SKM-1 (cell line): ENCODE data around the gene PKN1.
A peak's percentile ranks its signal among the peaks of the same experiment; 100 is the strongest.

ENCODE experiments used
- DNase-seq: peaks from one replicate; lab custom pipeline; 2025; ENCODE audit not compliant: unreplicated experiment; lab: John Stamatoyannopoulos, UW

The PKN1 gene

GRCh38 chr19:14510311-14511228 is 77.5 kb downstream of the PKN1 start:
- no peak for DNase-seq

GRCh38 chr19:14511229-14511593 is 78.1 kb downstream of the PKN1 start:
- DNase-seq: no peak

GRCh38 chr19:14512406-14512961 is 79.4 kb downstream of the PKN1 start:
- no peak for DNase-seq

GRCh38 chr19:14514215-14514863 is 81.2 kb downstream of the PKN1 start:
- no peak for DNase-seq

GRCh38 chr19:14515501-14516047 is 82.5 kb downstream of the PKN1 start:
- DNase-seq: no peak

- DNase-seq: no peak
Measured at GRCh38 chr19:14516048-14516534, 83.0 kb downstream of the PKN1 start.

GRCh38 chr19:14516746-14517438 is 83.8 kb downstream of the PKN1 start:
- no peak for DNase-seq

- no peak for DNase-seq
Measured at GRCh38 chr19:14517446-14517839, 84.3 kb downstream of the PKN1 start.

- peak; percentile 39 for DNase-seq
Measured at GRCh38 chr19:14517840-14518505, 84.9 kb downstream of the PKN1 start, which contains the start of gene DNAJB1. Gene DNAJB1 (minus strand): TSS chr19:14518397. CDS start chr19:14518349, 48 bp downstream.

GRCh38 chr19:14519245-14519859 is 86.2 kb downstream of the PKN1 start:
- no peak for DNase-seq

GRCh38 chr19:14519860-14520407 is 86.8 kb downstream of the PKN1 start:
- DNase-seq: no peak

GRCh38 chr19:14520543-14520942 is 87.4 kb downstream of the PKN1 start:
- DNase-seq: no peak
